ENCODE data around the gene CFAP53. TPM values are rescaled to one million over a fixed set of nuclear protein-coding genes. Genes with fewer than 3 reads are reported as not detected.

Gene CFAP53
- total and polyA plus RNA-seq, 2 of the 13 experiments (the other 11 are each of a cell fraction or from before 2014, with no cell fraction given): 0.05 to 0.07 TPM

- TF ChIP-seq PCBP2 (optimal IDR thresholded peaks at IDR 0.05; ENCODE audit: low read depth, low read length, poor library complexity, severe bottlenecking) (no peak), XRCC5 (optimal IDR thresholded peaks at IDR 0.05; ENCODE audit: low read length) (peak; percentile 35), SRF (IDR thresholded peaks at IDR 0.05; ENCODE audit: low read depth, low read length) (no peak), ZNF720 (CRISPR knock-in tag; IDR thresholded peaks at IDR 0.05) (no peak), NRL (CRISPR knock-in tag; IDR thresholded peaks at IDR 0.05; ENCODE audit: borderline replicate concordance) (no peak), ZNF33B (CRISPR knock-in tag; IDR thresholded peaks at IDR 0.05) (no peak), GABPB1 (CRISPR knock-in tag; IDR thresholded peaks at IDR 0.05) (peak; percentile 14; the same call in 1 of the 2 replicates), SMC3 (IDR thresholded peaks at IDR 0.05; ENCODE audit: low read length) (no peak), NR3C1 (CRISPR knock-in tag; IDR thresholded peaks at IDR 0.05) (no peak), SOX6 (IDR thresholded peaks at IDR 0.05) (no peak), SOX6 (CRISPR knock-in tag; IDR thresholded peaks at IDR 0.05) (no peak), ZNF121 (CRISPR knock-in tag; IDR thresholded peaks at IDR 0.05) (no peak), PLRG1 (conservative IDR thresholded peaks at IDR 0.05) (no peak), RAD21 (CRISPR knock-in tag; IDR thresholded peaks at IDR 0.05) (peak; percentile 19; the same call in 1 of the 2 replicates)
- TF ChIP-seq, protein P1, sequence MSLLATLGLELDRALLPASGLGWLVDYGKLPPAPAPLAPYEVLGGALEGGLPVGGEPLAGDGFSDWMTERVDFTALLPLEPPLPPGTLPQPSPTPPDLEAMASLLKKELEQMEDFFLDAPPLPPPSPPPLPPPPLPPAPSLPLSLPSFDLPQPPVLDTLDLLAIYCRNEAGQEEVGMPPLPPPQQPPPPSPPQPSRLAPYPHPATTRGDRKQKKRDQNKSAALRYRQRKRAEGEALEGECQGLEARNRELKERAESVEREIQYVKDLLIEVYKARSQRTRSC (CRISPR knock-in tag; IDR thresholded peaks at IDR 0.05; ENCODE audit: low read depth): no peak
Measured at GRCh38 chr18:50268022-50268747, 1.9 kb upstream of the CFAP53 start (continued).

GRCh38 chr18:50262977-50263376, 3.3 kb downstream of the CFAP53 start:
- BruUV-seq (replicated peaks): no TSS peak
- H3K27me3 ChIP-seq (ENCODE audit: control insufficient read depth in 1 of 2, insufficient read depth in 2 of 2, low read length in 2 of 2): no peaks in the 10 kb centered on the region; a peak in 1 of 5 replicates
- H3K79me2 ChIP-seq (ENCODE audit: insufficient read depth, low read length): no peaks in the 10 kb centered on the region
- no peak overlapping the region for H3K4me2 ChIP-seq (ENCODE audit: low read depth, low read length)
- in situ Hi-C loops (cut with HindIII; ENCODE audit: extremely low pct_ligation_motif_present, low pct_unique_long_range_greater_than_20kb): no loop called here
- no peaks in the 10 kb centered on the region for H3K9me3 ChIP-seq (ENCODE audit: low read length)
- H3K36me3 ChIP-seq (replicated peaks in 1 of 2; ENCODE audit: control insufficient read depth in 1 of 2, insufficient read depth in 2 of 2, low read length in 2 of 2): no peaks in the 10 kb centered on the region
- intact Hi-C loops (cut with micrococcal nuclease; ENCODE audit: unreplicated experiment): no loop called here
- no peak overlapping the region for H3K4me3 ChIP-seq (replicated peaks in 1 of 3; ENCODE audit: insufficient read depth in 1 of 3, low read depth in 2 of 3, low read length in 3 of 3)
- DNase-seq (ENCODE audit: low spot score) (no peak), ATAC-seq (no peak), FAIRE-seq (no peak)
- H3K9ac ChIP-seq (ENCODE audit: insufficient read depth, low read depth, low read length): no peak overlapping the region
- no peaks in the 10 kb centered on the region for H4K20me1 ChIP-seq (ENCODE audit: insufficient read depth, low read length)
- ChIA-PET CTCF (ENCODE audit: low intra/inter-chr PET ratio, low total read pairs) (no interaction called here), POLR2A (no interaction called here)
- H3K27ac ChIP-seq (ENCODE audit: extremely low read length, insufficient read depth, low read length): no peak overlapping the region
- H3K4me1 ChIP-seq (ENCODE audit: insufficient read depth, low read length): peaks cover 13% of the 10 kb centered on the region
- H2AFZ ChIP-seq (ENCODE audit: low read length): no peak overlapping the region
- no peak for TF ChIP-seq BCL6 (CRISPR knock-in tag; IDR thresholded peaks at IDR 0.05)
- no peak for TF ChIP-seq ZNF556 (CRISPR knock-in tag; IDR thresholded peaks at IDR 0.05; ENCODE audit: borderline replicate concordance)
- TF ChIP-seq ZFP36L1 (CRISPR knock-in tag; IDR thresholded peaks at IDR 0.05): no peak
- TF ChIP-seq KDM3A (CRISPR knock-in tag; IDR thresholded peaks at IDR 0.05; ENCODE audit: low read depth): no peak
- TF ChIP-seq, protein P2, sequence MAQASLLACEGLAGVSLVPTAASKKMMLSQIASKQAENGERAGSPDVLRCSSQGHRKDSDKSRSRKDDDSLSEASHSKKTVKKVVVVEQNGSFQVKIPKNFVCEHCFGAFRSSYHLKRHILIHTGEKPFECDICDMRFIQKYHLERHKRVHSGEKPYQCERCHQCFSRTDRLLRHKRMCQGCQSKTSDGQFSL (CRISPR knock-in tag; IDR thresholded peaks at IDR 0.05): no peak
- TF ChIP-seq, protein P3, sequence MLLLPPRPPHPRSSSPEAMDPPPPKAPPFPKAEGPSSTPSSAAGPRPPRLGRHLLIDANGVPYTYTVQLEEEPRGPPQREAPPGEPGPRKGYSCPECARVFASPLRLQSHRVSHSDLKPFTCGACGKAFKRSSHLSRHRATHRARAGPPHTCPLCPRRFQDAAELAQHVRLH (CRISPR knock-in tag; IDR thresholded peaks at IDR 0.05; ENCODE audit: borderline replicate concordance, low read depth): no peak
- TF ChIP-seq, protein P4, sequence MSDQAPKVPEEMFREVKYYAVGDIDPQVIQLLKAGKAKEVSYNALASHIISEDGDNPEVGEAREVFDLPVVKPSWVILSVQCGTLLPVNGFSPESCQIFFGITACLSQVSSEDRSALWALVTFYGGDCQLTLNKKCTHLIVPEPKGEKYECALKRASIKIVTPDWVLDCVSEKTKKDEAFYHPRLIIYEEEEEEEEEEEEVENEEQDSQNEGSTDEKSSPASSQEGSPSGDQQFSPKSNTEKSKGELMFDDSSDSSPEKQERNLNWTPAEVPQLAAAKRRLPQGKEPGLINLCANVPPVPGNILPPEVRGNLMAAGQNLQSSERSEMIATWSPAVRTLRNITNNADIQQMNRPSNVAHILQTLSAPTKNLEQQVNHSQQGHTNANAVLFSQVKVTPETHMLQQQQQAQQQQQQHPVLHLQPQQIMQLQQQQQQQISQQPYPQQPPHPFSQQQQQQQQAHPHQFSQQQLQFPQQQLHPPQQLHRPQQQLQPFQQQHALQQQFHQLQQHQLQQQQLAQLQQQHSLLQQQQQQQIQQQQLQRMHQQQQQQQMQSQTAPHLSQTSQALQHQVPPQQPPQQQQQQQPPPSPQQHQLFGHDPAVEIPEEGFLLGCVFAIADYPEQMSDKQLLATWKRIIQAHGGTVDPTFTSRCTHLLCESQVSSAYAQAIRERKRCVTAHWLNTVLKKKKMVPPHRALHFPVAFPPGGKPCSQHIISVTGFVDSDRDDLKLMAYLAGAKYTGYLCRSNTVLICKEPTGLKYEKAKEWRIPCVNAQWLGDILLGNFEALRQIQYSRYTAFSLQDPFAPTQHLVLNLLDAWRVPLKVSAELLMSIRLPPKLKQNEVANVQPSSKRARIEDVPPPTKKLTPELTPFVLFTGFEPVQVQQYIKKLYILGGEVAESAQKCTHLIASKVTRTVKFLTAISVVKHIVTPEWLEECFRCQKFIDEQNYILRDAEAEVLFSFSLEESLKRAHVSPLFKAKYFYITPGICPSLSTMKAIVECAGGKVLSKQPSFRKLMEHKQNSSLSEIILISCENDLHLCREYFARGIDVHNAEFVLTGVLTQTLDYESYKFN (CRISPR knock-in tag; conservative IDR thresholded peaks at IDR 0.05): no peak
